HepG2 (cell line): ENCODE data around the gene DCLRE1C. TPM values are rescaled to one million over a fixed set of nuclear protein-coding genes. Genes with fewer than 3 reads are reported as not detected.

Experiments used
- DR1 ChIP-seq: sonication (generic); formaldehyde crosslinking; IDR thresholded peaks from 2 replicates; pipeline ENCODE4 v1.8.0; 2021; ENCODE audit warnings: mild to moderate bottlenecking, missing genetic modification reagents, inconsistent platforms
- KDM2A ChIP-seq: sonication (generic); formaldehyde crosslinking; IDR thresholded peaks from 2 replicates; pipeline ENCODE4 v1.4.0; 2020; ENCODE audit warnings: low read depth, missing genetic modification reagents, borderline replicate concordance
- KLF12 ChIP-seq: sonication (generic); formaldehyde crosslinking; IDR thresholded peaks from 2 replicates; pipeline ENCODE4 v1.4.0; 2020; ENCODE audit warnings: missing genetic modification reagents, borderline replicate concordance
- PPARG ChIP-seq: conservative IDR thresholded peaks from 2 replicates; pipeline ENCODE4 v1.6.1; 2016; ENCODE audit warnings: missing biosample characterization, missing genetic modification reagents
- RBFOX2 ChIP-seq: fragments of 200-400 bp; formaldehyde crosslinking; IDR thresholded peaks from 2 replicates; pipeline ENCODE4 v1.6.1; 2017; ENCODE audit warnings: low read depth, mild to moderate bottlenecking, low read length
- SIN3B ChIP-seq: fragments of 150-350 bp; IDR thresholded peaks from 2 replicates; pipeline ENCODE4 v1.6.1; 2014; ENCODE audit warnings: low read length
- SIX4 ChIP-seq: sonication (generic); formaldehyde crosslinking; IDR thresholded peaks from 2 replicates; pipeline ENCODE4 v1.4.0; 2020; ENCODE audit warnings: missing genetic modification reagents
- SOX6 ChIP-seq, 2 experiments: fragments of 450-650 bp in 1 of 2; sonication (generic) in 1 of 2; formaldehyde crosslinking in 1 of 2; IDR thresholded peaks; 2 replicates each; pipeline versions ENCODE4 v1.4.0 to v1.6.1; 2017 to 2020; ENCODE audit warnings: antibody characterized with exemption in 1 of 2, mild to moderate bottlenecking in 1 of 2, missing genetic modification reagents in 1 of 2
- ZNF121 ChIP-seq: sonication (generic); formaldehyde crosslinking; IDR thresholded peaks from 2 replicates; pipeline ENCODE4 v1.5.0; 2020; ENCODE audit warnings: mild to moderate bottlenecking, missing genetic modification reagents
- ZNF773 ChIP-seq: sonication (generic); formaldehyde crosslinking; IDR thresholded peaks from 2 replicates; pipeline ENCODE4 v1.4.0; 2020; ENCODE audit warnings: missing genetic modification reagents, borderline replicate concordance
- polyA plus RNA-seq, 8 experiments: library from polyadenylated mRNA; depleted of rRNA in 3 of 8; stranded (reverse) in 7 of 8; unstranded in 1 of 8; fragments of >200 nt; fragmentation: Illumina TruSeq in 4 of 8; extraction: Trizol in 4 of 8; gene quantifications; 2 replicates each; pipeline versions ENCODE4 v1.2.1 to v1.2.3, GENCODE V29; 2011 to 2016; ENCODE audit warnings: low read depth in 4 of 8, missing spikeins in 1 of 8, mixed read lengths in 1 of 8; ENCODE audit not compliant: insufficient read depth in 1 of 8
- total RNA-seq, 5 experiments: library from RNA; depleted of rRNA; stranded (reverse); fragments of >200 nt; fragmentation: Illumina TruSeq; extraction: Trizol; gene quantifications; 2 replicates each; pipeline ENCODE4 v1.2.3, GENCODE V29; 2016; ENCODE audit warnings: low read depth in 1 of 5
- TF ChIP-seq, protein P1 (sequence below): sonication (generic); formaldehyde crosslinking; IDR thresholded peaks from 2 replicates; pipeline ENCODE4 v1.4.0; 2020; ENCODE audit warnings: low read depth, mild to moderate bottlenecking, missing genetic modification reagents
- TF ChIP-seq, protein P2 (sequence below): sonication (generic); formaldehyde crosslinking; IDR thresholded peaks from 2 replicates; pipeline ENCODE4 v1.5.0; 2020; ENCODE audit warnings: mild to moderate bottlenecking, missing genetic modification reagents, borderline replicate concordance
- TF ChIP-seq, protein P3 (sequence below): sonication (generic); formaldehyde crosslinking; conservative IDR thresholded peaks from 2 replicates; pipeline ENCODE4 v1.8.0; 2022; ENCODE audit warnings: mild to moderate bottlenecking, moderate library complexity, missing genetic modification reagents
- TF ChIP-seq, protein P4 (sequence below): sonication (generic); formaldehyde crosslinking; IDR thresholded peaks from 2 replicates; pipeline ENCODE4 v1.4.0; 2020; ENCODE audit warnings: missing genetic modification reagents, borderline replicate concordance

DCLRE1C gene
- total and polyA plus RNA-seq, 2 of the 13 experiments (the other 11 are each of a cell fraction or from before 2014, with no cell fraction given): 3.0 to 10.3 TPM

DNA sequence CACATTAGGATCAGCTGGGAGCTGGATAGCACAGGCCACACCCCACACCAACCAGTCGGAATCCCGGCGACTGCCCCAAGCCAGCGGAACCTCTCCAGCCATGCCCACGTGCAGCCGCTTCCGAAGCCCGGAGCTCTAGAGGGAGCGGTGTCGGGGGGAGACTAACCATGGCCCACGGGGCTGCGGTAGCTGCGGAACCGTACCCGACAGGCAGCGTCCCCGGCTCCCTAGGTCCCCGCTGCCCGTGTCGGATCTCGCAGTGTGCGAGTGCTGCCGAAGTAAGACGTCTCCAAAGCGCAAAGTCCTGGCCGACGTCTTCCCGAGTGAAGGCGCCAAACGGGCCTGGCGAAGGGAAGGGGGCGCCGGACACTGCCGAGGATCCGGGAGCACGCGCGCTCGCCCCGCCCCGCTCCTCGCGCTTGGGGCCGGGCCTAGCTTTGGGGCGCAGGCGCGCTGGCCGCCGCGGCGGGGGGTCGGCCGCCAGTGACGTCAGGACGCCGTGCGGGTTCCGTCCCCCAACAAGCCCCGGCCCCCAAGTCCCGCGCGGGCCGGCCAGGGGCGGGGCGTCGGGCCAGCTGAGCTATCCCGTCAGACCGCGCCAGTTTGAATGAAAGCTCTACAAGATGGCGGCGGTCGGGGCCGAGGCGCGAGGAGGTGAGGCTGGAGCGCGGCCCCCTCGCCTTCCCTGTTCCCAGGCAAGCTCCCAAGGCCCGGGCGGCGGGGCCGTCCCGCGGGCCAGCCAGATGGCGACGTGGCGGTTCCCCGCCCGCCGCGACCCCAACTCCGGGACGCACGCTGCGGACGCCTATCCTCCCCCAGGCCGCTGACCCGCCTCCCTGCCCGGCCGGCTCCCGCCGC, 75.4 kb downstream of the DCLRE1C start, which contains the start of gene SUV39H2 (continued):
- TF ChIP-seq, protein P1, sequence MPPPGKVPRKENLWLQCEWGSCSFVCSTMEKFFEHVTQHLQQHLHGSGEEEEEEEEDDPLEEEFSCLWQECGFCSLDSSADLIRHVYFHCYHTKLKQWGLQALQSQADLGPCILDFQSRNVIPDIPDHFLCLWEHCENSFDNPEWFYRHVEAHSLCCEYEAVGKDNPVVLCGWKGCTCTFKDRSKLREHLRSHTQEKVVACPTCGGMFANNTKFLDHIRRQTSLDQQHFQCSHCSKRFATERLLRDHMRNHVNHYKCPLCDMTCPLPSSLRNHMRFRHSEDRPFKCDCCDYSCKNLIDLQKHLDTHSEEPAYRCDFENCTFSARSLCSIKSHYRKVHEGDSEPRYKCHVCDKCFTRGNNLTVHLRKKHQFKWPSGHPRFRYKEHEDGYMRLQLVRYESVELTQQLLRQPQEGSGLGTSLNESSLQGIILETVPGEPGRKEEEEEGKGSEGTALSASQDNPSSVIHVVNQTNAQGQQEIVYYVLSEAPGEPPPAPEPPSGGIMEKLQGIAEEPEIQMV (CRISPR knock-in tag): peak; percentile 85
- TF ChIP-seq, protein P2, sequence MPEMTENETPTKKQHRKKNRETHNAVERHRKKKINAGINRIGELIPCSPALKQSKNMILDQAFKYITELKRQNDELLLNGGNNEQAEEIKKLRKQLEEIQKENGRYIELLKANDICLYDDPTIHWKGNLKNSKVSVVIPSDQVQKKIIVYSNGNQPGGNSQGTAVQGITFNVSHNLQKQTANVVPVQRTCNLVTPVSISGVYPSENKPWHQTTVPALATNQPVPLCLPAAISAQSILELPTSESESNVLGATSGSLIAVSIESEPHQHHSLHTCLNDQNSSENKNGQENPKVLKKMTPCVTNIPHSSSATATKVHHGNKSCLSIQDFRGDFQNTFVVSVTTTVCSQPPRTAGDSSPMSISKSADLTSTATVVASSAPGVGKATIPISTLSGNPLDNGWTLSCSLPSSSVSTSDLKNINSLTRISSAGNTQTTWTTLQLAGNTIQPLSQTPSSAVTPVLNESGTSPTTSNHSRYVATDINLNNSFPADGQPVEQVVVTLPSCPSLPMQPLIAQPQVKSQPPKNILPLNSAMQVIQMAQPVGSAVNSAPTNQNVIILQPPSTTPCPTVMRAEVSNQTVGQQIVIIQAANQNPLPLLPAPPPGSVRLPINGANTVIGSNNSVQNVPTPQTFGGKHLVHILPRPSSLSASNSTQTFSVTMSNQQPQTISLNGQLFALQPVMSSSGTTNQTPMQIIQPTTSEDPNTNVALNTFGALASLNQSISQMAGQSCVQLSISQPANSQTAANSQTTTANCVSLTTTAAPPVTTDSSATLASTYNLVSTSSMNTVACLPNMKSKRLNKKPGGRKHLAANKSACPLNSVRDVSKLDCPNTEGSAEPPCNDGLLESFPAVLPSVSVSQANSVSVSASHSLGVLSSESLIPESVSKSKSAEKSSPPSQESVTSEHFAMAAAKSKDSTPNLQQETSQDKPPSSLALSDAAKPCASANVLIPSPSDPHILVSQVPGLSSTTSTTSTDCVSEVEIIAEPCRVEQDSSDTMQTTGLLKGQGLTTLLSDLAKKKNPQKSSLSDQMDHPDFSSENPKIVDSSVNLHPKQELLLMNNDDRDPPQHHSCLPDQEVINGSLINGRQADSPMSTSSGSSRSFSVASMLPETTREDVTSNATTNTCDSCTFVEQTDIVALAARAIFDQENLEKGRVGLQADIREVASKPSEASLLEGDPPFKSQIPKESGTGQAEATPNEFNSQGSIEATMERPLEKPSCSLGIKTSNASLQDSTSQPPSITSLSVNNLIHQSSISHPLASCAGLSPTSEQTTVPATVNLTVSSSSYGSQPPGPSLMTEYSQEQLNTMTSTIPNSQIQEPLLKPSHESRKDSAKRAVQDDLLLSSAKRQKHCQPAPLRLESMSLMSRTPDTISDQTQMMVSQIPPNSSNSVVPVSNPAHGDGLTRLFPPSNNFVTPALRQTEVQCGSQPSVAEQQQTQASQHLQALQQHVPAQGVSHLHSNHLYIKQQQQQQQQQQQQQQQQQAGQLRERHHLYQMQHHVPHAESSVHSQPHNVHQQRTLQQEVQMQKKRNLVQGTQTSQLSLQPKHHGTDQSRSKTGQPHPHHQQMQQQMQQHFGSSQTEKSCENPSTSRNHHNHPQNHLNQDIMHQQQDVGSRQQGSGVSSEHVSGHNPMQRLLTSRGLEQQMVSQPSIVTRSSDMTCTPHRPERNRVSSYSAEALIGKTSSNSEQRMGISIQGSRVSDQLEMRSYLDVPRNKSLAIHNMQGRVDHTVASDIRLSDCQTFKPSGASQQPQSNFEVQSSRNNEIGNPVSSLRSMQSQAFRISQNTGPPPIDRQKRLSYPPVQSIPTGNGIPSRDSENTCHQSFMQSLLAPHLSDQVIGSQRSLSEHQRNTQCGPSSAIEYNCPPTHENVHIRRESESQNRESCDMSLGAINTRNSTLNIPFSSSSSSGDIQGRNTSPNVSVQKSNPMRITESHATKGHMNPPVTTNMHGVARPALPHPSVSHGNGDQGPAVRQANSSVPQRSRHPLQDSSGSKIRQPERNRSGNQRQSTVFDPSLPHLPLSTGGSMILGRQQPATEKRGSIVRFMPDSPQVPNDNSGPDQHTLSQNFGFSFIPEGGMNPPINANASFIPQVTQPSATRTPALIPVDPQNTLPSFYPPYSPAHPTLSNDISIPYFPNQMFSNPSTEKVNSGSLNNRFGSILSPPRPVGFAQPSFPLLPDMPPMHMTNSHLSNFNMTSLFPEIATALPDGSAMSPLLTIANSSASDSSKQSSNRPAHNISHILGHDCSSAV (CRISPR knock-in tag): no peak
- TF ChIP-seq SIX4 (CRISPR knock-in tag) (no peak), DR1 (CRISPR knock-in tag) (peak; percentile 73), ZNF121 (CRISPR knock-in tag) (peak; percentile 45; the same call in 1 of the 2 replicates), ZNF773 (CRISPR knock-in tag) (peak; percentile 78; the same call in 1 of the 2 replicates), PPARG (CRISPR knock-in tag) (no peak), SOX6 (IDR thresholded peaks at IDR 0.05) (no peak), SOX6 (CRISPR knock-in tag; IDR thresholded peaks at IDR 0.05) (peak; percentile 30; the same call in 1 of the 2 replicates), RBFOX2 (peak; percentile 92), KLF12 (peak; percentile 79), SIN3B (peak; percentile 75; the same call in 1 of the 2 replicates), KDM2A (CRISPR knock-in tag) (no peak; the same call in none of the 2 replicates)
- TF ChIP-seq, protein P3, sequence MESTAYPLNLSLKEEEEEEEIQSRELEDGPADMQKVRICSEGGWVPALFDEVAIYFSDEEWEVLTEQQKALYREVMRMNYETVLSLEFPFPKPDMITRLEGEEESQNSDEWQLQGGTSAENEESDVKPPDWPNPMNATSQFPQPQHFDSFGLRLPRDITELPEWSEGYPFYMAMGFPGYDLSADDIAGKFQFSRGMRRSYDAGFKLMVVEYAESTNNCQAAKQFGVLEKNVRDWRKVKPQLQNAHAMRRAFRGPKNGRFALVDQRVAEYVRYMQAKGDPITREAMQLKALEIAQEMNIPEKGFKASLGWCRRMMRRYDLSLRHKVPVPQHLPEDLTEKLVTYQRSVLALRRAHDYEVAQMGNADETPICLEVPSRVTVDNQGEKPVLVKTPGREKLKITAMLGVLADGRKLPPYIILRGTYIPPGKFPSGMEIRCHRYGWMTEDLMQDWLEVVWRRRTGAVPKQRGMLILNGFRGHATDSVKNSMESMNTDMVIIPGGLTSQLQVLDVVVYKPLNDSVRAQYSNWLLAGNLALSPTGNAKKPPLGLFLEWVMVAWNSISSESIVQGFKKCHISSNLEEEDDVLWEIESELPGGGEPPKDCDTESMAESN (CRISPR knock-in tag): peak; percentile 90
- TF ChIP-seq, protein P4, sequence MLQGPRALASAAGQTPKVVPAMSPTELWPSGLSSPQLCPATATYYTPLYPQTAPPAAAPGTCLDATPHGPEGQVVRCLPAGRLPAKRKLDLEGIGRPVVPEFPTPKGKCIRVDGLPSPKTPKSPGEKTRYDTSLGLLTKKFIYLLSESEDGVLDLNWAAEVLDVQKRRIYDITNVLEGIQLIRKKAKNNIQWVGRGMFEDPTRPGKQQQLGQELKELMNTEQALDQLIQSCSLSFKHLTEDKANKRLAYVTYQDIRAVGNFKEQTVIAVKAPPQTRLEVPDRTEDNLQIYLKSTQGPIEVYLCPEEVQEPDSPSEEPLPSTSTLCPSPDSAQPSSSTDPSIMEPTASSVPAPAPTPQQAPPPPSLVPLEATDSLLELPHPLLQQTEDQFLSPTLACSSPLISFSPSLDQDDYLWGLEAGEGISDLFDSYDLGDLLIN (CRISPR knock-in tag): peak; percentile 66; the same call in 1 of the 2 replicates
